HepG2 (cell line): ENCODE measurements around the gene HCK. TPM values are rescaled to one million over a fixed set of nuclear protein-coding genes. Genes with fewer than 3 reads are reported as not detected.
A peak's percentile ranks its signal among the peaks of the same experiment; 100 is the strongest.

Experiments used
- ATAC-seq: fragments of 200-7000 bp; cut with Tn5 transposase; 3 replicates; pipeline ENCODE4 v1.9.1; 2020; ENCODE audit warnings: mild to moderate bottlenecking, moderate library complexity
- BruUV-seq: library from RNA; stranded (reverse); fragments of 400-500 nt; replicated peaks from 2 replicates; lab custom pipeline; 2021; lab: Mats Ljungman, UMichigan
- CTCF ChIA-PET: fragments of 300-600 bp; formaldehyde crosslinking; extraction: SDS; loops from one replicate; lab custom pipeline; 2021; ENCODE audit warnings: low total read pairs, inconsistent platforms, low intra/inter-chr PET ratio; lab: Yijun Ruan, JAX
- POLR2A ChIA-PET: fragments of 350-600 bp; sonication (Branson Sonifier 250); formaldehyde crosslinking; loops from one replicate; lab custom pipeline; 2020; ENCODE audit warnings: antibody characterized with exemption, inconsistent platforms; lab: Yijun Ruan, JAX
- DNase-seq: peaks from one replicate; pipeline ENCODE4 v3.0.0-alpha.2; 2015; ENCODE audit warnings: low spot score
- FAIRE-seq: peaks from 3 replicates; lab custom pipeline; 2011; peaks lifted over from hg19 to GRCh38; lab: Jason Lieb, UNC
- H2AFZ ChIP-seq: one replicate; pipeline ENCODE4 v1.6.1; 2011; ENCODE audit warnings: low read length, inconsistent platforms
- H3K27ac ChIP-seq: fragments of 300-600 bp; 3 replicates; pipeline ENCODE4 v1.8.0; 2011; ENCODE audit warnings: mixed run types, mild to moderate bottlenecking, mixed read lengths, low read length, inconsistent platforms; ENCODE audit not compliant: insufficient read depth; ENCODE audit errors: extremely low read length
- H3K27me3 ChIP-seq, 2 experiments: fragments of 200-600 bp in 1 of 2; 2 replicates in 1 of 2; 3 replicates in 1 of 2; pipeline versions ENCODE4 v1.6.0 to v1.8.0; 2011; ENCODE audit warnings: low read length in 2 of 2, mild to moderate bottlenecking in 2 of 2, moderate library complexity in 2 of 2, inconsistent platforms in 1 of 2; ENCODE audit not compliant: insufficient read depth in 2 of 2, control insufficient read depth in 1 of 2
- H3K36me3 ChIP-seq, 2 experiments: fragments of 200-600 bp in 1 of 2; replicated peaks in 1 of 2; 2 replicates in 1 of 2; 3 replicates in 1 of 2; pipeline versions ENCODE4 v1.5.1 to v1.8.0; 2011; ENCODE audit warnings: low read length in 2 of 2, inconsistent platforms in 1 of 2; ENCODE audit not compliant: insufficient read depth in 2 of 2, control insufficient read depth in 1 of 2
- H3K4me1 ChIP-seq: 2 replicates; pipeline ENCODE4 v1.5.1; 2012; ENCODE audit warnings: low read length, inconsistent platforms; ENCODE audit not compliant: insufficient read depth
- H3K4me2 ChIP-seq: 2 replicates; pipeline ENCODE4 v1.6.0; 2011; ENCODE audit warnings: low read depth, low read length, inconsistent platforms
- H3K4me3 ChIP-seq, 3 experiments: fragments of 200-600 bp in 1 of 3; sonication (generic), shearing (Covaris generic) in 1 of 3; replicated peaks in 1 of 3; 2 replicates each; pipeline ENCODE4 v1.5.1; 2011 to 2016; ENCODE audit warnings: low read length in 3 of 3, inconsistent platforms in 2 of 3, low read depth in 2 of 3, mild to moderate bottlenecking in 2 of 3, control low read depth in 1 of 3, mixed read lengths in 1 of 3; ENCODE audit not compliant: insufficient read depth in 1 of 3
- H3K79me2 ChIP-seq: one replicate; pipeline ENCODE4 v1.6.1; 2011; ENCODE audit warnings: low read length, inconsistent platforms; ENCODE audit not compliant: insufficient read depth
- H3K9ac ChIP-seq: 2 replicates; pipeline ENCODE4 v1.6.0; 2011; ENCODE audit warnings: mild to moderate bottlenecking, low read depth, low read length, inconsistent platforms; ENCODE audit not compliant: insufficient read depth
- H3K9me3 ChIP-seq: 2 replicates; pipeline ENCODE4 v1.5.1; 2012; ENCODE audit warnings: mild to moderate bottlenecking, low read length
- H4K20me1 ChIP-seq: 2 replicates; pipeline ENCODE4 v1.6.0; 2011; ENCODE audit warnings: inconsistent platforms, mild to moderate bottlenecking, low read length, moderate library complexity; ENCODE audit not compliant: insufficient read depth
- CENPT ChIP-seq: sonication (generic); formaldehyde crosslinking; IDR thresholded peaks from 2 replicates; pipeline ENCODE4 v1.8.0; 2022; ENCODE audit warnings: low read depth, mild to moderate bottlenecking, moderate library complexity, missing genetic modification reagents
- EED ChIP-seq: sonication (generic); formaldehyde crosslinking; IDR thresholded peaks from 2 replicates; pipeline ENCODE4 v1.5.0; 2020; ENCODE audit warnings: mild to moderate bottlenecking, missing genetic modification reagents
- STAG1 ChIP-seq: sonication (generic); formaldehyde crosslinking; IDR thresholded peaks from 2 replicates; pipeline ENCODE4 v1.4.0; 2020; ENCODE audit warnings: missing genetic modification reagents
- ZHX1 ChIP-seq: sonication (generic); formaldehyde crosslinking; IDR thresholded peaks from 2 replicates; pipeline ENCODE4 v1.8.1; 2022; ENCODE audit warnings: low read depth, mild to moderate bottlenecking, missing genetic modification reagents
- ZMYM3 ChIP-seq: sonication (generic); formaldehyde crosslinking; IDR thresholded peaks from 2 replicates; pipeline ENCODE4 v1.5.1; 2020; ENCODE audit warnings: mild to moderate bottlenecking, missing genetic modification reagents
- ZNF629 ChIP-seq: sonication (generic); formaldehyde crosslinking; conservative IDR thresholded peaks from 2 replicates; pipeline ENCODE4 v1.5.0; 2020; ENCODE audit warnings: missing genetic modification reagents
- WGBS: methylation state at CpG from one replicate; pipeline ENCODE4 v1.1.6; 2017; ENCODE audit warnings: low lambda C conversion rate; 5-methylcytosine and 5-hydroxymethylcytosine counted together
- in situ Hi-C: cut with HindIII; loops from 2 replicates; pipeline ENCODE4 v1.10.0; 2017; ENCODE audit warnings: low pct_unique_long_range_greater_than_20kb; ENCODE audit not compliant: extremely low pct_ligation_motif_present
- intact Hi-C: fragments of 100-400 bp; cut with micrococcal nuclease; formaldehyde crosslinking; loops from one replicate; pipeline ENCODE4 v1.10.0; 2022; ENCODE audit not compliant: unreplicated experiment
- polyA plus RNA-seq, 8 experiments: library from polyadenylated mRNA; depleted of rRNA in 3 of 8; stranded (reverse) in 7 of 8; unstranded in 1 of 8; fragments of >200 nt; fragmentation: Illumina TruSeq in 4 of 8; extraction: Trizol in 4 of 8; gene quantifications; 2 replicates each; pipeline versions ENCODE4 v1.2.1 to v1.2.3, GENCODE V29; 2011 to 2016; ENCODE audit warnings: low read depth in 4 of 8, missing spikeins in 1 of 8, mixed read lengths in 1 of 8; ENCODE audit not compliant: insufficient read depth in 1 of 8
- total RNA-seq, 5 experiments: library from RNA; depleted of rRNA; stranded (reverse); fragments of >200 nt; fragmentation: Illumina TruSeq; extraction: Trizol; gene quantifications; 2 replicates each; pipeline ENCODE4 v1.2.3, GENCODE V29; 2016; ENCODE audit warnings: low read depth in 1 of 5
- TF ChIP-seq, protein P1 (sequence below): sonication (generic); formaldehyde crosslinking; IDR thresholded peaks from 2 replicates; pipeline ENCODE4 v1.4.0; 2020; ENCODE audit warnings: missing genetic modification reagents, borderline replicate concordance

Gene HCK
- total and polyA plus RNA-seq, 2 of the 13 experiments (the other 11 are each of a cell fraction or from before 2014, with no cell fraction given), result 0.04 TPM; not detected in 1

DNA sequence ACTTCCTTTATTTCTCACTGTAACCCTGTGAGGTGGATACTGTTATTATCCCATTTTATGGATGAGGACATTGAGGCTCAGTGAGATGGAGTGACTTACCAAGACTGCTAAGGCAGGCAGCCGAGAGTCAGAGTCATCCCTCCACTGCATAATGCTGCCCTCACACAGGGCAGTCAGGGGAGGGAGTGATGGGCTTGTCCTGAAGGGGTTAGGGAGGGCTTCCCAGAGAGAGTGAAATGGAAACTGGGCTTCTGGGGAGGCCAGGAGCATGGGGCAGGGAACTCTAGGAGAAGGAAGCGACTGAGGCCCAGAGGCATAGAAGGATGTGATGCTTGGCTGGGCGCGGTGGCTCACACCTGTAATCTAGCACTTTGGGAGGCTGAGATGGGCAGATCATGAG is 88.6 kb downstream of the HCK start:
- H3K27ac ChIP-seq, result no peak overlapping the region
- no peak for ATAC-seq
- no peaks in the 10 kb centered on the region for H3K27me3 ChIP-seq
- 71% methylated on average over 4 of the region's 4 CpGs for WGBS
- POLR2A ChIA-PET, result no interaction called here
- FAIRE-seq, result no peak
- H3K79me2 ChIP-seq, result no peaks in the 10 kb centered on the region
- DNase-seq, result no peak
- no TSS peak for BruUV-seq
- no peak overlapping the region for H3K4me2 ChIP-seq
- H3K9ac ChIP-seq, result no peak overlapping the region
- H3K4me3 ChIP-seq, result no peak overlapping the region
- TF ChIP-seq, protein P1, sequence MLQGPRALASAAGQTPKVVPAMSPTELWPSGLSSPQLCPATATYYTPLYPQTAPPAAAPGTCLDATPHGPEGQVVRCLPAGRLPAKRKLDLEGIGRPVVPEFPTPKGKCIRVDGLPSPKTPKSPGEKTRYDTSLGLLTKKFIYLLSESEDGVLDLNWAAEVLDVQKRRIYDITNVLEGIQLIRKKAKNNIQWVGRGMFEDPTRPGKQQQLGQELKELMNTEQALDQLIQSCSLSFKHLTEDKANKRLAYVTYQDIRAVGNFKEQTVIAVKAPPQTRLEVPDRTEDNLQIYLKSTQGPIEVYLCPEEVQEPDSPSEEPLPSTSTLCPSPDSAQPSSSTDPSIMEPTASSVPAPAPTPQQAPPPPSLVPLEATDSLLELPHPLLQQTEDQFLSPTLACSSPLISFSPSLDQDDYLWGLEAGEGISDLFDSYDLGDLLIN, result no peak
- TF ChIP-seq ZNF629, result peak; percentile 89
- TF ChIP-seq ZMYM3, result 0 out of 2 replicates have a peak, but pooled peaks have one; percentile 15
- in situ Hi-C loops, result no loop called here
- H2AFZ ChIP-seq, result no peak overlapping the region
- H3K9me3 ChIP-seq, result no peaks in the 10 kb centered on the region
- intact Hi-C loops, result no loop called here
- CTCF ChIA-PET, result no interaction called here
- H4K20me1 ChIP-seq, result no peaks in the 10 kb centered on the region
- peaks cover 5% of the 10 kb centered on the region; the same call in 1 of the 2 replicates for H3K4me1 ChIP-seq
- peaks cover 78 to 95% of the 10 kb centered on the region in 2 experiments for H3K36me3 ChIP-seq

DNA sequence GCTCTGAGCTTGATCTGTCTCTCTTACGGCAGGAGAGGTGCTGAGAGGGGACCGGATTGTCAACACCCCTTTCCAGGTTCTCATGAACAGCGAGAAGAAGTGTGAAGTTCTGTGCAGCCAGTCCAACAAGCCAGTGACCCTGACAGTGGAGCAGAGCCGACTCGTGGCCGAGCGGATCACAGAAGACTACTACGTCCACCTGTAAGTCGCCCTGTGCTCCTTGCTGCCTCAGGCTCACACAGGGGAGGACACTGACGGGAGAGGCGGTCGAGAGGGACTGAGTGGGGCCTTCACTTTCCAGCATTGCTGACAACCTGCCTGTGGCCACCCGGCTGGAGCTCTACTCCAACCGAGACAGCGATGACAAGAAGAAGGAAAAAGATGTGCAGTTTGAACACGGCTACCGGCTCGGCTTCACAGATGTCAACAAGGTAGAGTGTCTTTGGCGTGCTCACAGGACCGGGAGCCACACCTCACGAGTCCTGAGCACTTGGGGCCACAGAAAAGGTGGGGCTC is 89.5 kb downstream of the HCK start:
- no peak for DNase-seq
- H3K27me3 ChIP-seq, result no peaks in the 10 kb centered on the region
- no peak overlapping the region for H2AFZ ChIP-seq
- no peak overlapping the region for H3K27ac ChIP-seq
- H3K9ac ChIP-seq, result no peak overlapping the region
- TF ChIP-seq STAG1 (no peak), CENPT (CRISPR knock-in tag) (0 out of 2 replicates have a peak, but pooled peaks have one; percentile 50), EED (CRISPR knock-in tag) (peak; percentile 28; the same call in 1 of the 2 replicates), ZHX1 (CRISPR knock-in tag) (no peak)
- TF ChIP-seq, all 625 proteins: peak for 2
- no TSS peak for BruUV-seq
- POLR2A ChIA-PET, result no interaction called here
- FAIRE-seq (no peak), ATAC-seq (no peak)
- no peaks in the 10 kb centered on the region for H3K9me3 ChIP-seq
- 95% methylated on average over 21 of the region's 21 CpGs for WGBS
- H4K20me1 ChIP-seq, result no peaks in the 10 kb centered on the region
- H3K4me3 ChIP-seq, result no peak overlapping the region
- no peaks in the 10 kb centered on the region for H3K79me2 ChIP-seq
- in situ Hi-C loops, result no loop called here
- intact Hi-C loops, result no loop called here
- peaks cover 80 to 95% of the 10 kb centered on the region in 2 experiments for H3K36me3 ChIP-seq
- H3K4me1 ChIP-seq, result peaks cover 9% of the 10 kb centered on the region; the same call in 1 of the 2 replicates
- H3K4me2 ChIP-seq, result no peak overlapping the region
- CTCF ChIA-PET, result no interaction called here
